GM23338 (cell line): ENCODE results near the gene CNOT8. TPM values are rescaled to one million over a fixed set of nuclear protein-coding genes. Genes with fewer than 3 reads are reported as not detected.

Experiments
- ATAC-seq: fragments of 200-7000 bp; cut with Tn5 transposase; 3 replicates; pipeline ENCODE4 v1.9.1; 2020
- DNase-seq: peaks from one replicate; pipeline ENCODE4 v3.0.0-alpha.2; 2015; ENCODE audit warnings: low spot score
- H2AFZ ChIP-seq: fragments of 200-600 bp; sonication (generic); 2 replicates; pipeline ENCODE4 v1.8.0; 2016; ENCODE audit warnings: antibody characterized with exemption, mild to moderate bottlenecking, moderate library complexity
- H3F3A ChIP-seq: fragments of 200-600 bp; sonication (generic); replicated peaks from 2 replicates; pipeline ENCODE4 v1.8.0; 2017; ENCODE audit warnings: antibody characterized with exemption, mixed run types, low read depth
- H3K27ac ChIP-seq: fragments of 200-600 bp; sonication (generic); 2 replicates; pipeline ENCODE4 v1.6.1; 2016; ENCODE audit warnings: low read depth
- H3K27me3 ChIP-seq: fragments of 200-600 bp; sonication (generic); 2 replicates; pipeline ENCODE4 v1.8.0; 2016; ENCODE audit warnings: mild to moderate bottlenecking, mixed run types, moderate library complexity; ENCODE audit not compliant: insufficient read depth
- H3K36me3 ChIP-seq: fragments of 200-600 bp; sonication (generic); 2 replicates; pipeline ENCODE4 v1.8.0; 2016; ENCODE audit warnings: mild to moderate bottlenecking; ENCODE audit not compliant: insufficient read depth
- H3K4me1 ChIP-seq: fragments of 200-600 bp; sonication (generic); 2 replicates; pipeline ENCODE4 v1.8.0; 2016; ENCODE audit warnings: mild to moderate bottlenecking, moderate library complexity; ENCODE audit not compliant: insufficient read depth
- H3K4me2 ChIP-seq: fragments of 200-600 bp; sonication (generic); 2 replicates; pipeline ENCODE4 v1.7.1; 2017; ENCODE audit warnings: mixed run types
- H3K4me3 ChIP-seq: fragments of 200-600 bp; sonication (generic); 2 replicates; pipeline ENCODE4 v1.6.1; 2016; ENCODE audit warnings: mixed run types
- H3K79me2 ChIP-seq: fragments of 200-600 bp; sonication (generic); replicated peaks from 2 replicates; pipeline ENCODE4 v1.8.0; 2017; ENCODE audit warnings: mild to moderate bottlenecking; ENCODE audit not compliant: insufficient read depth
- H3K9me2 ChIP-seq: fragments of 200-600 bp; sonication (generic); 2 replicates; pipeline ENCODE4 v1.8.0; 2017; ENCODE audit not compliant: insufficient read depth
- H4K20me1 ChIP-seq: fragments of 200-600 bp; sonication (generic); replicated peaks from 2 replicates; pipeline ENCODE4 v1.8.0; 2017; ENCODE audit warnings: mild to moderate bottlenecking; ENCODE audit not compliant: insufficient read depth
- H3K27ac Mint-ChIP-seq: 2 replicates; pipeline ENCODE4 v1.8.0; 2020; ENCODE audit warnings: inconsistent platforms, mild to moderate bottlenecking, moderate library complexity, mixed read lengths
- H3K27me3 Mint-ChIP-seq: 3 replicates; pipeline ENCODE4 v1.8.0; 2022; ENCODE audit warnings: low read depth, mild to moderate bottlenecking, moderate library complexity, mixed read lengths, inconsistent platforms; ENCODE audit not compliant: insufficient read depth, poor library complexity
- H3K36me3 Mint-ChIP-seq: 3 replicates; pipeline ENCODE4 v1.8.0; 2021; ENCODE audit warnings: low read depth, mild to moderate bottlenecking, inconsistent platforms, moderate library complexity, mixed read lengths
- H3K4me1 Mint-ChIP-seq: 3 replicates; pipeline ENCODE4 v1.8.0; 2020; ENCODE audit warnings: mild to moderate bottlenecking, inconsistent platforms, mixed read lengths
- H3K4me3 Mint-ChIP-seq: 3 replicates; pipeline ENCODE4 v1.8.0; 2021; ENCODE audit warnings: moderate library complexity, mild to moderate bottlenecking, inconsistent platforms, mixed read lengths
- H3K9me3 Mint-ChIP-seq: 3 replicates; pipeline ENCODE4 v1.8.0; 2020; ENCODE audit warnings: moderate library complexity, mild to moderate bottlenecking, inconsistent platforms, mixed read lengths
- CTCF ChIP-seq, 2 experiments: fragments of 200-600 bp in 1 of 2; sonication (generic) in 1 of 2; conservative IDR thresholded peaks; 2 replicates each; pipeline versions ENCODE4 v1.5.1 to v1.6.1; 2016 to 2017; ENCODE audit warnings: antibody characterized with exemption in 2 of 2, low read depth in 2 of 2, mild to moderate bottlenecking in 2 of 2, moderate library complexity in 1 of 2
- JUNB ChIP-seq: IDR thresholded peaks from one replicate; pipeline ENCODE4 v1.6.1; 2016; ENCODE audit warnings: antibody characterized with exemption; ENCODE audit not compliant: unreplicated experiment
- POLR2AphosphoS5 ChIP-seq: IDR thresholded peaks from 2 replicates; pipeline ENCODE4 v1.6.1; 2016; ENCODE audit warnings: antibody characterized with exemption, low read depth
- STAT1 ChIP-seq: IDR thresholded peaks from one replicate; pipeline ENCODE4 v1.6.1; 2016; ENCODE audit warnings: antibody characterized with exemption; ENCODE audit not compliant: unreplicated experiment
- ZNF114 ChIP-seq: fragments of 250-450 bp; sonication (Bioruptor Pico); IDR thresholded peaks from 2 replicates; pipeline ENCODE4 v1.5.0; 2020; ENCODE audit warnings: mild to moderate bottlenecking, moderate library complexity
- ZNF331 ChIP-seq: fragments of 250-450 bp; sonication (Bioruptor Pico); IDR thresholded peaks from 2 replicates; pipeline ENCODE4 v1.5.0; 2020; ENCODE audit warnings: low read depth, mild to moderate bottlenecking, moderate library complexity
- ZNF462 ChIP-seq: fragments of 250-450 bp; sonication (Bioruptor Pico); IDR thresholded peaks from 2 replicates; pipeline ENCODE4 v1.5.0; 2020; ENCODE audit warnings: mild to moderate bottlenecking, moderate library complexity
- polyA plus RNA-seq: library from polyadenylated mRNA; unstranded; fragments of >200 nt; fragmentation: Nextera tagmentation; extraction: Ambion mirVana; gene quantifications from 2 replicates; pipeline ENCODE4 v1.2.1, GENCODE V29; 2016
- total RNA-seq: library from RNA; depleted of rRNA; stranded (reverse); fragments of >200 nt; shearing (Covaris generic); gene quantifications from 2 replicates; pipeline ENCODE4 v1.2.3, GENCODE V29; 2014

The CNOT8 gene
- total and polyA plus RNA-seq, 2 experiments from 2014 or later: 31.2 to 77.7 TPM

GRCh38 chr5:154866841-154867240 is 8.4 kb downstream of the CNOT8 start (continued):
- TF ChIP-seq ZNF462 (no peak), ZNF331 (CRISPR knock-in tag) (no peak), STAT1 (no peak), JUNB (no peak), POLR2AphosphoS5 (no peak)

GRCh38 chr5:154868702-154869101 is 10.3 kb downstream of the CNOT8 start:
- H3K4me3 ChIP-seq: no peak overlapping the region
- H3K36me3 Mint-ChIP-seq: peaks cover 68% of the 10 kb centered on the region
- no peak for TF ChIP-seq ZNF114 (CRISPR knock-in tag)
- TF ChIP-seq STAT1: no peak
- TF ChIP-seq CTCF (conservative IDR thresholded peaks at IDR 0.05; ENCODE audit: low read depth in 2 of 2): peak; percentile 45 to 60
- H3K4me1 ChIP-seq: no peaks in the 10 kb centered on the region
- H4K20me1 ChIP-seq: peaks cover 7% of the 10 kb centered on the region; the same call in 1 of the 2 replicates
- peaks cover 56% of the 10 kb centered on the region for H3K36me3 ChIP-seq
- H3K27me3 ChIP-seq: no peaks in the 10 kb centered on the region
- H3K27ac ChIP-seq: no peak overlapping the region
- H3K9me3 Mint-ChIP-seq: no peaks in the 10 kb centered on the region
- H3K4me3 Mint-ChIP-seq: no peak overlapping the region
- peaks cover 5% of the 10 kb centered on the region for H3K27me3 Mint-ChIP-seq
- H3K4me2 ChIP-seq: no peak overlapping the region
- peaks cover 28% of the 10 kb centered on the region for H3K79me2 ChIP-seq
- 0 out of 2 replicates have a peak, but pooled peaks cover 14% of the 10 kb centered on the region for H3F3A ChIP-seq
- H3K9me2 ChIP-seq: no peaks in the 10 kb centered on the region
- H2AFZ ChIP-seq: no peak overlapping the region
- peak; percentile 69 for DNase-seq
- ATAC-seq: peak; percentile 81
- H3K27ac Mint-ChIP-seq: no peak overlapping the region; the same call in 1 of the 2 replicates
- no peaks in the 10 kb centered on the region for H3K4me1 Mint-ChIP-seq
